ENCODE measurements around the gene VAMP8.

VAMP8 gene

DNA sequence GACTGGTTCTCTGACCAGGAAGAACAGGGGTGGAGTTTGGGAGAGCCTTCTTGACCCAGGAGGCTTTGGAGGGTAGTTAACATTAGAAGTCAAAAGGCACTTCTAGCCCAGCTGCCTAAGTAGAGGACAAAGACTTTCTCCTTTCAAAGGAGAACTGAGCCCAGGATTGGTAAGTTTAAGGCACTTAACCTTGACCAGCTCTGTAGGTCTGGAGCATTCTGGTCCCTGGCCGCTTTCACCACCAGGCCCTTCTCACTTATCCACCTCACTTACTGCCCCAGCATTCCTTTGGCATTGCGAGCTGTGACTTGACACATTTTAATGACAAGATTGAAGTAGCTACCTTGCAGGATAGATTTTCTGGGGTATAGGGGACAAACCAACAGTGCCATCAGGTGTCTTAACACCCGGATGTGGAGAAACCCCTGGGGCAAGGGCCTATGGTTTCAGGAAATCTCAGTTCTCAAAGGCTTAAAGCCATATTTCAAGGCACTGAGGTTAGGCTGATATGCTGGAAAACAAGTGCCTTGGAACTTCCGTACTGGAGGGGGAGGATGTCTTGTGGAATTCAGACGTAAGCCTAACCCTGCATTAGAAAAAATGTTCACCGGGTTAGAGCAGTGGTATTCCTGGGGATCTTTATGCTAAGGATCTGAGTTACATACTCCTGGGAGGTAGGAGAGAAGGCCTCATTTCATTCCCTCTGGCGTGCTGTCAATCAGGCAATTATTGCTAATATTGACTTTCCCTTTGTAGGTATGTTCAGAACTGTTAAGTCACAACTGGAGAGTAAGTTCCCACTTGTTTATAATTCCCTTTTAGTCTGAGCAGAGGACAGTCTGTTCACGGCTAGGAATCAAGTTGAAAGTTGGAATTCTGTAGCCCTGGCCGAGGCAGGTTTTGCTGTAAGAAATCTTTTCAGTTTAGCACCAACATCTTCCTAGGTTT lies 30.2 kb downstream of the VAMP8 start:
- H3K9me2 ChIP-seq (ENCODE audit: low read depth, low read length) = no peaks in the 10 kb centered on the region
- no peak overlapping the region for H3K9ac ChIP-seq (ENCODE audit: low read length)
- H3K79me2 ChIP-seq (ENCODE audit: insufficient read depth, low read length) = no peaks in the 10 kb centered on the region
- no peaks in the 10 kb centered on the region for H3K9me3 ChIP-seq (ENCODE audit: low read length)
- H2AFZ ChIP-seq (ENCODE audit: low read length) = no peak overlapping the region
- no peaks in the 10 kb centered on the region for H3K27me3 ChIP-seq (ENCODE audit: insufficient read depth, low read length)
- no peaks in the 10 kb centered on the region for H4K20me1 ChIP-seq (ENCODE audit: insufficient read depth, low read length)
- TF ChIP-seq EZH2 (IDR thresholded peaks at IDR 0.05; ENCODE audit: borderline replicate concordance, low read length) = no peak
- TF ChIP-seq, protein P1, sequence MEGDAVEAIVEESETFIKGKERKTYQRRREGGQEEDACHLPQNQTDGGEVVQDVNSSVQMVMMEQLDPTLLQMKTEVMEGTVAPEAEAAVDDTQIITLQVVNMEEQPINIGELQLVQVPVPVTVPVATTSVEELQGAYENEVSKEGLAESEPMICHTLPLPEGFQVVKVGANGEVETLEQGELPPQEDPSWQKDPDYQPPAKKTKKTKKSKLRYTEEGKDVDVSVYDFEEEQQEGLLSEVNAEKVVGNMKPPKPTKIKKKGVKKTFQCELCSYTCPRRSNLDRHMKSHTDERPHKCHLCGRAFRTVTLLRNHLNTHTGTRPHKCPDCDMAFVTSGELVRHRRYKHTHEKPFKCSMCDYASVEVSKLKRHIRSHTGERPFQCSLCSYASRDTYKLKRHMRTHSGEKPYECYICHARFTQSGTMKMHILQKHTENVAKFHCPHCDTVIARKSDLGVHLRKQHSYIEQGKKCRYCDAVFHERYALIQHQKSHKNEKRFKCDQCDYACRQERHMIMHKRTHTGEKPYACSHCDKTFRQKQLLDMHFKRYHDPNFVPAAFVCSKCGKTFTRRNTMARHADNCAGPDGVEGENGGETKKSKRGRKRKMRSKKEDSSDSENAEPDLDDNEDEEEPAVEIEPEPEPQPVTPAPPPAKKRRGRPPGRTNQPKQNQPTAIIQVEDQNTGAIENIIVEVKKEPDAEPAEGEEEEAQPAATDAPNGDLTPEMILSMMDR (IDR thresholded peaks at IDR 0.05; ENCODE audit: low read length) = no peak
- peaks cover 30% of the 10 kb centered on the region for H3K36me3 ChIP-seq (ENCODE audit: insufficient read depth, low read length)
- H3F3A ChIP-seq (ENCODE audit: insufficient read depth, low read length) = no peaks in the 10 kb centered on the region
- no peak overlapping the region for H3K4me2 ChIP-seq (ENCODE audit: low read length)
- H3K27ac ChIP-seq (ENCODE audit: low read depth, low read length, poor library complexity, severe bottlenecking) = no peak overlapping the region
- no peak overlapping the region for H3K4me3 ChIP-seq (ENCODE audit: low read depth, low read length, poor library complexity, severe bottlenecking)
- H3K4me1 ChIP-seq (ENCODE audit: insufficient read depth, low read length, severe bottlenecking) = peaks cover 24% of the 10 kb centered on the region

DNA sequence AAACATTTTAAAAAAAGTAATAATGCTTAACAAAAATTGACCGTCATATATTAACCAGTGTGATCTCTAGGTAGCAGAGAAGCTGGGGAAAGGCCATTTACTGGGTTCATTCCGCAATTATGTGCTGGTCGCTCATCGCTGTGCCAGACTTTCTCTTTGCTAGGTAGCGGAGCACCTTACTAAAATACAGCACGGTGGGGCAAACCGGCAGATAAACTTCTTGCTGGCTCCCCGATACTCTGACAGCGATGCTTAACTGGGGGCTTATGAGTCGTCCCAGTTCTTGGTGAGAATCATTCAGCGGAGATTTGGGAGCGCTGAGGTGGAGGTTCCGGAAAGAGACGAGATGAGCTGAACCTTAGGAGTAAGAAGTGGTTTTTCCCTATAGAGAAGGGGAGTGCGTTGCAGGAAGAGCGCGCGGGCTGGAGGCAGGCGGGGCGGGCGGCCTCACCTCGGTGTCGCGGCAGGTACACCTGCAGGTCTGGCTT lies 33.9 kb downstream of the VAMP8 start:
- H2AFZ ChIP-seq (ENCODE audit: low read length) = no peak overlapping the region

DNA sequence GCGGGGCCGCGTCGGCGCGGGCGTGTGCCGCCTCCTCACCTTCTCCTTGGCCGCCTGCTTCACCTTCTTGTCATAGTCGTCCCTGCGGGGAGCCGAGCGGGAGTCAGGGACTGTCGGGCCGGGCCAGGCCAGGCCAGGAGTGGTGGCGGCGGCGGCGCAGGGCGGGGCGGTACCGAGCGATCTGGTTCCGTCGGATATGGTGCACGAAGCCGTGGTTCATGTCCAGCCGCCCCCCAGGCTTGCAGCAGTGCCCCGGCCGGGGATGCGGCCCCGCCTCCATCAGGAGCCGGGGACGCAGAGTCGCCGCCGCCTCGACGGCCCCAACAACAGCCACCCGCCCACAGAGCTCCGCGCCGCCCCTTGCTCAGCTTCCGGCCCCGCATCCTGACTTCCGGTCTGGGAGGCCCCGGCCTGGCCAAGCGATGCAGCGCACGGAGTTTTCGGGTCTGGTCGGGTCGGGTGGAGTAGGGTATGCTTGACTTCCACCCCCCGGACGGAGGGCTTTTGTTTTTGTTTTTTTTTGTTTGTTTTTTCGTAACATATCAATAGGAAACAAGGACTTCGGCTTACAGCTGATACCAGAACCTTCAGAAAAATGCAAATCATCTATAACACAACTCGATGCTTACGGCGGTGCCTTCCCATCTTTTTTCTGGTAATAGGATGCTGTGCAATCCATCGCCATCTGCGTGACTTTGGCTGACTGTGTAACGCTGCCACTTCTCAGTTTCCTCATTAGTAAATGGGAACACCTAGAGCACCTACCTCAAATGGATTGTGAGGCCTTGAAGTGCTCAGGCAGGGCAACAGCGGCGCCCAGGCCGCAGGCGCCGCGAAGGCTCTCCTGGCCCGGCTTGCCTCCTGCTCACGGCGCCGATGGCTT lies 34.6 kb downstream of the VAMP8 start, which contains the start of gene C2orf68:
C2orf68 (minus strand) TSS at position 362 of the 883 bp plus-strand sequence; CDS start at position 280, 82 bp downstream.
- Histone ChIP-seq H3F3A (ENCODE audit: insufficient read depth, low read length) (no peaks in the 10 kb centered on the region), H2AFZ (ENCODE audit: low read length) (no peak within 1 kb of the TSS), H3K9me2 (ENCODE audit: low read depth, low read length) (no peaks in the 10 kb centered on the region), H4K20me1 (ENCODE audit: insufficient read depth, low read length) (no peaks in the 10 kb centered on the region), H3K36me3 (ENCODE audit: insufficient read depth, low read length) (peaks cover 23% of the 10 kb centered on the region), H3K4me2 (ENCODE audit: low read length) (peak within 1 kb of the TSS; percentile 93), H3K27ac (ENCODE audit: low read depth, low read length, poor library complexity, severe bottlenecking) (peak within 1 kb of the TSS; percentile 70), H3K4me1 (ENCODE audit: insufficient read depth, low read length, severe bottlenecking) (peaks cover 23% of the 10 kb centered on the region), H3K4me3 (ENCODE audit: low read depth, low read length, poor library complexity, severe bottlenecking) (peak within 1 kb of the TSS; percentile 77), H3K27me3 (ENCODE audit: insufficient read depth, low read length) (no peaks in the 10 kb centered on the region), H3K9me3 (ENCODE audit: low read length) (no peaks in the 10 kb centered on the region), H3K79me2 (ENCODE audit: insufficient read depth, low read length) (peaks cover 8% of the 10 kb centered on the region), H3K9ac (ENCODE audit: low read length) (peak within 1 kb of the TSS; percentile 78)
- no peak for TF ChIP-seq EZH2 (IDR thresholded peaks at IDR 0.05; ENCODE audit: borderline replicate concordance, low read length)
- TF ChIP-seq, protein P1 (IDR thresholded peaks at IDR 0.05; ENCODE audit: low read length) = no peak

More for the DNA sequence above, 33.9 kb downstream of the VAMP8 start:
- Histone ChIP-seq H3K4me2 (ENCODE audit: low read length) (peak overlapping the region; percentile 93), H3K9ac (ENCODE audit: low read length) (peak overlapping the region; percentile 78), H3K4me3 (ENCODE audit: low read depth, low read length, poor library complexity, severe bottlenecking) (peak overlapping the region; percentile 77), H3K9me2 (ENCODE audit: low read depth, low read length) (no peaks in the 10 kb centered on the region), H3K9me3 (ENCODE audit: low read length) (no peaks in the 10 kb centered on the region), H4K20me1 (ENCODE audit: insufficient read depth, low read length) (no peaks in the 10 kb centered on the region), H3K27ac (ENCODE audit: low read depth, low read length, poor library complexity, severe bottlenecking) (no peak overlapping the region), H3F3A (ENCODE audit: insufficient read depth, low read length) (no peaks in the 10 kb centered on the region), H3K36me3 (ENCODE audit: insufficient read depth, low read length) (peaks cover 25% of the 10 kb centered on the region), H3K79me2 (ENCODE audit: insufficient read depth, low read length) (peaks cover 2% of the 10 kb centered on the region; the same call in 1 of the 2 replicates), H3K27me3 (ENCODE audit: insufficient read depth, low read length) (no peaks in the 10 kb centered on the region), H3K4me1 (ENCODE audit: insufficient read depth, low read length, severe bottlenecking) (peaks cover 21% of the 10 kb centered on the region)
- TF ChIP-seq EZH2 (IDR thresholded peaks at IDR 0.05; ENCODE audit: borderline replicate concordance, low read length) = no peak
- TF ChIP-seq, protein P1 (IDR thresholded peaks at IDR 0.05; ENCODE audit: low read length) = no peak
